ENCODE measurements around the gene LRRK1.
A peak's percentile ranks its signal among the peaks of the same experiment; 100 is the strongest.

The LRRK1 gene

DNA sequence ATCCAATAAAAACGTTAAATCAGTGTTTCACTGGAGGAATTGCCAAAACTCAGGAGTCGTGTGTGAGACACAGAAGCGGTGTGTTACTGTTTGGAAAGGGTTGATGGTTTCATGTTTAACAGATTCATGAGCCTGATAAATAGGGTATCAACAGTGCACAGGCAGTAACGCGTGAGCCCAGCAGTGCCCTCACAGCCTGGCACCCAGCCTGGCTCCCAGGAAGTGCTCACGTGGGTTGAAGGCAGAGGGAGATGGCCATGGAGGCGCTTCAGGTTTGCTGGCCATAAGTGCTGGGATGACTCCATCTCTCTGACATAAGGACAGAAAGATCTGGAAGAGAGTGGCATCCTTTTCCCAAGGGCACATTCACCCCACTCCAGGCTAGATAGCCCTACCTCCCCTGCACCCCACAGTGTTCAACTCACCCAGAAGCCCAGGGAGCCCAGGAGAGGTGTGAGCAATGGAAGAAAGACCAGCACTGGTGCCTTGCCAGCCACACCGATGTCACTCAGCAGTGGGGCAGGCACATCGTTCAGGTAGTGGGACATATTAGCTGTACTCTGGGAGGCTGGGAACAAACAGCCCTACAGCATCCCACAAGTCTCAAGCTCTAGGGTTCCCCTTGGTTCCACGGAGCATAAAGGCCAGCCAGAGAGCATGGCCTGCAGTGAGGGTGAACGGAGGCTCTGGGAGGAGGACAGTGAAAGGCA is 164.3 kb downstream of the LRRK1 start:
- TF ChIP-seq, protein P1, sequence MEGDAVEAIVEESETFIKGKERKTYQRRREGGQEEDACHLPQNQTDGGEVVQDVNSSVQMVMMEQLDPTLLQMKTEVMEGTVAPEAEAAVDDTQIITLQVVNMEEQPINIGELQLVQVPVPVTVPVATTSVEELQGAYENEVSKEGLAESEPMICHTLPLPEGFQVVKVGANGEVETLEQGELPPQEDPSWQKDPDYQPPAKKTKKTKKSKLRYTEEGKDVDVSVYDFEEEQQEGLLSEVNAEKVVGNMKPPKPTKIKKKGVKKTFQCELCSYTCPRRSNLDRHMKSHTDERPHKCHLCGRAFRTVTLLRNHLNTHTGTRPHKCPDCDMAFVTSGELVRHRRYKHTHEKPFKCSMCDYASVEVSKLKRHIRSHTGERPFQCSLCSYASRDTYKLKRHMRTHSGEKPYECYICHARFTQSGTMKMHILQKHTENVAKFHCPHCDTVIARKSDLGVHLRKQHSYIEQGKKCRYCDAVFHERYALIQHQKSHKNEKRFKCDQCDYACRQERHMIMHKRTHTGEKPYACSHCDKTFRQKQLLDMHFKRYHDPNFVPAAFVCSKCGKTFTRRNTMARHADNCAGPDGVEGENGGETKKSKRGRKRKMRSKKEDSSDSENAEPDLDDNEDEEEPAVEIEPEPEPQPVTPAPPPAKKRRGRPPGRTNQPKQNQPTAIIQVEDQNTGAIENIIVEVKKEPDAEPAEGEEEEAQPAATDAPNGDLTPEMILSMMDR (IDR thresholded peaks at IDR 0.05), result no peak
- no peaks in the 10 kb centered on the region for H3K36me3 Mint-ChIP-seq (ENCODE audit: low read depth)
- no peak overlapping the region for H3K4me3 Mint-ChIP-seq
- H3K27ac Mint-ChIP-seq, result peak overlapping the region; percentile 71
- no peak for DNase-seq
- H3K9me3 Mint-ChIP-seq, result no peaks in the 10 kb centered on the region
- peaks cover 8% of the 10 kb centered on the region for H3K27me3 Mint-ChIP-seq (ENCODE audit: low read depth, poor library complexity)
- peaks cover 24% of the 10 kb centered on the region for H3K4me1 Mint-ChIP-seq

DNA sequence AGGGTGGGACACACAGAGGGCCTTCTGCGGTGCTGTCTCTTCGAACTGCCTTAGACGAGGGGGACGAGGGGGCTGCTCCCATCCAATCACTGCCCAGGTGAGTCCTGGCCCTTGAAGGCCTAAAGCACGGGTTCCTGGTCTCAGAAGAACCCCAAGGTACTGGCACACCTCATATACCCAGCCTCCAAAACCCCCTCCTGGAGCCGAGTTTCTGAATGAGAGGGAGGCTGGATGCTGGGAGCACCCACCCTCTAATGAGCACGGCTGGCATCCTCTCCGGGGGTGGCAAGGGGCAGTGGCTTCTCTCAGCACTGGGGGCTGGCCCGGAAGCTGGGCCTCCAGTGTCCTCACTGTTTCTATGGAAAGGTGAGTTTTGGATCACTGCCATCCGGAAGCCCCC is 165.6 kb downstream of the LRRK1 start:
- peaks cover 8% of the 10 kb centered on the region for H3K27me3 Mint-ChIP-seq (ENCODE audit: low read depth, poor library complexity)
- no peaks in the 10 kb centered on the region for H3K9me3 Mint-ChIP-seq
- no peak overlapping the region for H3K4me3 Mint-ChIP-seq
- TF ChIP-seq, protein P1 (IDR thresholded peaks at IDR 0.05), result no peak
- H3K36me3 Mint-ChIP-seq (ENCODE audit: low read depth), result no peaks in the 10 kb centered on the region
- H3K4me1 Mint-ChIP-seq, result peaks cover 22% of the 10 kb centered on the region
- DNase-seq, result no peak
- H3K27ac Mint-ChIP-seq, result no peak overlapping the region

DNA sequence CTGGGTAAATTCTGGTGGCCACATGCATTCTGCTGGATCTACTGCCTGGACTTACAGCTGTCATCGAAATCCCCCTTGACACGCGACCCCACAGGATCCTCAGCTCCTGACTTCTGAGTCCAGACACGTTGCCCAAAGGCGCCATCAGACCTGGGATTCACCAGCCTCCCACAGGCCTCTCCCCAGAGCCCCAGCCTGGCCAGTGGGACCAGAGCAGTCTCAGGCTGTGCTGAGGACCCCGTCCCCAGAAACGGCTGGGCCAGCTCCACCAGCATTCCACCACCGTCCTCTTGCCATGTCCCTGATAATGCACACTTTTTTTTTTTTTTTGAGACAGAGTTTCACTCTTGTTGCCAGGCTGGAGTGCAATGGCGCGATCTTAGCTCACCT is 166.1 kb downstream of the LRRK1 start:
- H3K4me1 Mint-ChIP-seq, result peaks cover 23% of the 10 kb centered on the region
- TF ChIP-seq, protein P1 (IDR thresholded peaks at IDR 0.05), result no peak
- no peak overlapping the region for H3K27ac Mint-ChIP-seq
- peaks cover 8% of the 10 kb centered on the region for H3K27me3 Mint-ChIP-seq (ENCODE audit: low read depth, poor library complexity)
- no peaks in the 10 kb centered on the region for H3K9me3 Mint-ChIP-seq
- H3K4me3 Mint-ChIP-seq, result no peak overlapping the region
- DNase-seq, result no peak
- H3K36me3 Mint-ChIP-seq (ENCODE audit: low read depth), result no peaks in the 10 kb centered on the region

DNA sequence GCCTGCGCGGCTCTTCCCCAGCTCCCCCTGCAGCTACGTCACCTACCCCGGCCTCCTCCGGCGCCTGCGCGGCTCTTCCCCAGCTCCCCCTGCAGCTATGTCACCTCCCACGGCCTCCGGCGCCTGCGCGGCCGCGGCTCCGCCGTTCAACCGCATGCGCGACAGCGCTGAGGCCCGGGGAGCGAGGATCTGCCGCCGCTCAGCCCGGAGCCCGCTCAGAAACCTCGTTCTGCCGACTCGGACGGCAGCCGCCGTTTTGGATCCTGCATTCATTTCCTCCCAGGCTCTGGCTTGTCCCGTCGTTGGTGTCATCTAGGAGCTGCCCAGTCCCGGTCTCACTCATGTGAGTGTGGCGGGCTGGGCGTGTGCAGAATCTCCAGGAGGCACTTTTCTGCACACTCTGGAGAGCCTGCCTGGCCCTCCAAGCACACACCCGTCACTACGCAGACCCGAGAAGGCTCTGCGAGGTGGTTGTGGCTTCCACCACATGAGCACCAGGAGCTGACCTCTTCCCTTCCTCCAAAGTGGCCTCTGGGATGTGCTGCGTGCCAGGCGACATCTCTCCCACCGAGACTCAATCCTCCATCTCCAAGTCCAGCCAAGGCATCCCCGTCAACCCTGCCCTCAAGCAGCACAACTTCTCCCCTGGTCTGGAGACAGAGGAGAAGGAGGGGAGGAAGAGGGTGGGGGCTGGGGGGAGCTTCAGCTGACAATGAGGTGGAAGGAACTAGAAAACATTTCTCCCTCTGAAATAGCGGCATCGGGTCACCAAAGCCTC is 167.4 kb downstream of the LRRK1 start:
- Mint-ChIP-seq H3K4me1 (peaks cover 32% of the 10 kb centered on the region), H3K4me3 (no peak overlapping the region), H3K27ac (no peak overlapping the region), H3K36me3 (ENCODE audit: low read depth) (no peaks in the 10 kb centered on the region), H3K27me3 (ENCODE audit: low read depth, poor library complexity) (peaks cover 10% of the 10 kb centered on the region), H3K9me3 (no peaks in the 10 kb centered on the region)
- DNase-seq, result no peak
- TF ChIP-seq, protein P1 (IDR thresholded peaks at IDR 0.05), result no peak

DNA sequence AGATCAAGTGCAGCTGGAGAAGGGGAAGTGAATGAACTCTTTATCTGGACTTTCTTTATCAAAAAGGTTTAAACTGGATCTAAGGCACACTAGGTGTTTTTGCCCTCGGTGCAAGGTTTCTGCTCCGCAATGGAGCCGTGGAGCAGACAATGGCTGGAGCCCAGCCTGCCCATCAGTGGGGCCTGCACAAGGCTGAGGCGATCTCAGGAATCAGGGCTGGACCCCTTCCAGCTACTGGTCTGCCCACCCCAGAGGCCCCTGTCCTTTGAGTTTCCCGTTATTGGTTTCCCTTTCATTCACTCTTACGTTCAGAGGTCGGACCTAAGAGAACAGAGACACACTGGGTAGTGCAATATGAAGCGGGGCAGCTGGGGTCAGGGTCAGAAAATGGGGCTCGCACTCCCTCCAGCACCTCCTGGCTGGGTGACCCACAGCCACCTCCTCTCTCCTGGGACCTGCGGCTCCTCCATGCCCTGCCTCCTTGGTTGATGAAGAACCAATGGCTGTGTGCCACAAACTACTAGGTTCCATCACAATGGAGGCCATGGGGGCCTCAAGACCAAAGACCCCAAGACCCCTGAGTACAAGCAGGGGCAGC is 168.1 kb downstream of the LRRK1 start:
- H3K4me1 Mint-ChIP-seq, result peaks cover 39% of the 10 kb centered on the region
- TF ChIP-seq, protein P1 (IDR thresholded peaks at IDR 0.05), result no peak
- no peaks in the 10 kb centered on the region for H3K9me3 Mint-ChIP-seq
- no peaks in the 10 kb centered on the region for H3K36me3 Mint-ChIP-seq (ENCODE audit: low read depth)
- no peak for DNase-seq
- H3K4me3 Mint-ChIP-seq, result no peak overlapping the region
- no peak overlapping the region for H3K27ac Mint-ChIP-seq
- H3K27me3 Mint-ChIP-seq (ENCODE audit: low read depth, poor library complexity), result peaks cover 11% of the 10 kb centered on the region

All from nephron progenitor cell (in vitro differentiated cells).